ENCODE data around the gene BNIP1.
"Not testable (repeated sequence)": the region's sequence is repeated elsewhere in the genome, so short reads cannot be mapped to it uniquely, and the experiment has no call there.

BNIP1 gene, protein sequence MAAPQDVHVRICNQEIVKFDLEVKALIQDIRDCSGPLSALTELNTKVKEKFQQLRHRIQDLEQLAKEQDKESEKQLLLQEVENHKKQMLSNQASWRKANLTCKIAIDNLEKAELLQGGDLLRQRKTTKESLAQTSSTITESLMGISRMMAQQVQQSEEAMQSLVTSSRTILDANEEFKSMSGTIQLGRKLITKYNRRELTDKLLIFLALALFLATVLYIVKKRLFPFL

DNA sequence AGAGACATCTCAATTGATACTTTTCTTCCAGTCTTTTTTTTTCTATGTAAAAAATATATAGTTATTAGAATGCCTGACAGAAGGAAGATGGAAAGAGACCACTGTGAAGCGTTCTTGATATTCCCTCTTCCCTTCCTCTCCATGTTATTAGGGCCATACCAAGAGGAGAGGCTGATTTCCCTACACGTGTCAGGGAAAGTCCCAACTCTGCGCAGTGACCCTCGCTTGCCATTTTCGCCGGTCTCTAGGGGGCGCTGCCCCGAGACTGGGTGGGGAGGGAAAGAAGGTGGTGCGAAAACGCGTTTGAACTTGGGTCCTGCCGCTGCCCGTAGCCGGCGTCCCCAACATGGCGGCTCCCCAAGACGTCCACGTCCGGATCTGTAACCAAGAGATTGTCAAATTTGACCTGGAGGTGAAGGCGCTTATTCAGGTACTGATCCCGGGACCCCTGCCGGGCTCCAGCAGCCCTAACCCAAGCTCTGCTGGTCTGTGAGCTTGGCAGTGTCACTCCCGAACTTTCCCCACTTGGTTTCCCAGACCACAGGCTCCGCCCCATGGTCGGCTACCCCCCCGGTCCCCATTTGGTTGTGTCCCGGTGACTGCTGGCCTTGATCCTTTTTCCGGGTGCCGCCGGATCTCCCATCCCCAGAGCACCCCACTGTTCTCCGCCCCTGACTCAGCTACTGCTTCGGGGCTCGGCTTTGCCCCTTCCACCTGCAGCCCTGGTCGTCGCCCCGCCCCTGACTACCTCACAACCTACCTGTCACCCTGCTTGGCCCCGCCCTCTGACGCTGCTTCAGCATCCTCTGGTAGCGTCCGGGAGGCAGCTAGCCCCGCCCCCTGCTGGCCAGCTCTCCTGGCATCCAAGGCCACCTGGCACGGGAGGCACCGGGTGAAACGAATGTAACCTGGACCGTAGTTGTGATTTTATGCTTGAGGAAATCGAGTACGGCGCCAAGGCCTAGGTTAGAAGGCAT is at the start of gene BNIP1:
Gene BNIP1 (plus strand): TSS at position 332 of the 977 bp plus-strand sequence. CDS start 15 bp downstream, at position 347.
- peak; percentile 98 for DNase-seq (ENCODE audit: low spot score)

DNA sequence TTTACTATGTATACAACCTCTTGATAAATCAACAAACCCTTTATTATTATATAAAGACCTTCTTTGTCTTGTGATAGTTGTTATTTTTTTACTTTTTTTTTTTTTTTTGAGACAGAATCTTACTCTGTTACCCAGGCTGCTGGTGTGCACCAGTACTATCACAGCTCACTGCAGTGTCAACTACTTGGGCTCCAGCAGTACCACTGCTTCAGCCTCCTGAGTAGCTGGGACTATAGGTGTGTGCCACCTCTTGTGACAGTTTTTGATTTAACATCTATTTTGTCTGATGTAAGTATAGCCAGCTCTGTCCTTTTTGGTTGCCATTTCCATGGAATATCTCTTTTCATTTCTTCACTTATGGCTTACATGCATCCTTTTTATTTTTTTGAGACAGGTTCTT is 45.5 kb upstream of the BNIP1 start:
- no peak for DNase-seq (ENCODE audit: low spot score)

DNA sequence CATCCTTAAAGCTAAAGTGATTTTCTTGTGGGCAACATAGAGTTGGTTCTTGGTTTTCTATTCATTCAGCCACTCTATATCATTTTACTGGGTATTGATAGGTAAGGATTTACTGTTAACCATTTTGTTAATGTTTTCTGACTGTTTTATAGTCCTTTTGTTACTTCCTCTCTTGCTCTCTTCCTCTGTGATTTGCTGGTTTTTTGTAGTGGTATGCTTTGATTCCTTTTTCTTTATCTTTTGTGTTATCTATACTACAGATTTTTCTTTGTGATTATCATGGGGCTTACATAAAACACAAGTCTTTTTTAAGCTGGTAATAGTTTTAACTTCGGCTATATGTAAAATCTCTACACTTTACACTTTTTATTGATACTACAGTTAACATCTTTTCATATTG is 44.9 kb upstream of the BNIP1 start:
- DNase-seq (ENCODE audit: low spot score), result no peak

DNA sequence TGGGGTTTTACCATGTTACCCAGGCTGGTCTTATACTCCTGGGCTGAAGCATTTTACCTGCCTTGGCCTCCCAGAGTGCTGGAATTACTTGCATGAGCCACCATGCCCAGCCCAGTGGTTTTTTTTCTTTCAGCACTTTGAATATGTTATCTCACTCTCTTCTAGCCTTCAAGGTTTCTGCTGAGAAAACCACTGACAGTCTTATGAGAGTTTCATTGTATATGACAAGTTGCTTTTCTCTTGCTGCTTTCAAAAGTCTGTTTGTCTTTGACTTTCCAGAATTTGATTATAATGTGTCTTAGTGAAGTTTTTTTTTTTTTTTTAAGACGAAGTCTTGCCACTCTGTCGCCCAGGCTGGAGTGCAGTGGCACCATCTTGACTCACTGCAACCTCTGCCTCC is 43.1 kb upstream of the BNIP1 start:
- no peak for DNase-seq (ENCODE audit: low spot score)

DNA sequence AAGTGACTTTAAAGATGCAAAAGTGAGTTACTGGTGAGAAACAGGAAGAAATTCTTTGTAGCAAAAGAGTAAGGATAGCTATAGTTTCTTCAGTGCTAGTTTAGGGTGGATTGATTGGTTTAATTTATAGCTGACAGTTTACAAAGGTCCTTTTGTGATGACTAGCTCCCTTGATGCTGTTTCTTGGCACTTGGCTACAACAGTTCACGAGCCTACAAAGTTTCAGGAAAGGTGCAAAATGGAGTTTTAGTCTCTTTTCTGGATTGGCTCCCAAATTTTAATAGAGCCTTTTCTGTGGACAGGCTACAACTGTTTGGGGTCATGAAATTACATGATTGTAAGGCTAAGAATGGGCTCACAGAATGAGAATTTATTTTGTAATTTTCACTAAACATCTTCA is 40.9 kb upstream of the BNIP1 start:
- DNase-seq (ENCODE audit: low spot score), result no peak

DNA sequence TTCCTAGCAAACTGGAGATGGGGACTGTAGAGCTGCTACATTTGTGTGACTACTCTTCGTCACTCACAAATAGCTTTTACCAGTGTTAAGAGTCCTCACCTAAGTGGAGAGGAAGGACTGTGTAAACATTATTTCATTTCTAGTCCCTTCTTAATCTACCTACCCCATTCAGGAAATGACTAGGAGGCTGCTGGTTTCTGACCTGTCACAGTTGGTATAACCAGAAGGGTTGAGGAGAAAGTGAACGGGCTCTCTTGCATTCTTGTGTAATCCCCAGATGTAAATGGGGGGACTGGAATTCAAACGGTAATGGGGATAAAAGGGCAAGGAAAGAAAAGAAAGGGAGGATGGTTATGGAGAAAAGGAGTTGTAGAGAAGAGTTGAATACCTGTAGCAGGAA is 35.4 kb upstream of the BNIP1 start:
- no peak for DNase-seq (ENCODE audit: low spot score)

DNA sequence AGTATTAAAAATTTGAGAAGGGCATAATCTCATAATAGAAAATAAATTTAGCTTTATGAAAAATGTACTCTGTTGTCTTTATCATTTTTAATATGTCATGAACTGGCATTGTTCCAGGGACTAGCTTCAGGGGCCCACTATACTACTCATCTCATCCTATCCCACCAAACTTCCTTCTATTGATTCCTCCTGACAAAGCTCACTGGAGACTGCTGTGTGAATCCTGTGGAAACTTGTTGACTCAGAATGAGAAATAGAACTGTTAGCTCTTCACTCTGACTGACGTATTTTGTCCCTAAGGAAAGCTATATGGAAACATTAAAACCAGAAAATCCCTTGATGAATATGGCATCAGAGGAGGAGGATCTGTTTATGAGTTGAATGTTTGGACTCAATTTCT is 29.8 kb upstream of the BNIP1 start:
- no peak for DNase-seq (ENCODE audit: low spot score)

DNA sequence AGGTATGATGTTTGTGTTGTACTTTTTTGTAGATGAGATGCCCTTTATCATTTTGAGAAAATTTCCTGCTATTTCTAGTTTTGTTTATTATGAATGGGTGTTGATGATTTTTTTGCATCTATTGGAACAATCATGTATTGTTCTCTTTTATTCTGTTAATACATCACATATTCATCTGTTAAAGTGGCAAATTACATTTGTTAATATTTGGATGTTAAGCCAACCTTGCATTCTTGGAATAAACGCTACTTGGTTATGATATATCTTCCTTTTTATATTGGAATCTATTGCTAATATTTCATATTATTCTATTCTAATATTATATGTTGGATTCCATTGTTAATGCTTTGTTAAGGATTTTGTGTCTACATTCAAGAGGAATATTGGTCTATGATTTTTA is 24.6 kb upstream of the BNIP1 start:
- DNase-seq (ENCODE audit: low spot score), result no peak

DNA sequence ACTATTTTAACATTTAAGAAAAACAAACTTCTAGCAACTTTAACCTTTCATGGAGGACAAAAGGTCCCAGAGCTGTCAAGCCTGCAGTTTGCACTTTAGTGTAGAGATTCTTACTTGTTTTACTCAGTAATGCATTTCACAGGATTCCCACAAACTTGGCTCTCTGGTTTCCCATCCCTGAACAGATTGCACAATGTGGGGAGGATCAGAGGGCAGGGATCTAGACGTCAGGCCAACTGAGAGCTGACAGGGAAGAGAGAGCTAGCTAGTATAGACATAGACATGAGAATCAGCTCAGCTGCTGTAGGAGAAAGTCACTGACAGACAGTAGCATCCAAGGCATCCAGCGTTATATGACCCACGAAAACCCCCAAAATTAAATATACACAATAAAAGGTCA is 20.9 kb upstream of the BNIP1 start:
- no peak for DNase-seq (ENCODE audit: low spot score)

DNA sequence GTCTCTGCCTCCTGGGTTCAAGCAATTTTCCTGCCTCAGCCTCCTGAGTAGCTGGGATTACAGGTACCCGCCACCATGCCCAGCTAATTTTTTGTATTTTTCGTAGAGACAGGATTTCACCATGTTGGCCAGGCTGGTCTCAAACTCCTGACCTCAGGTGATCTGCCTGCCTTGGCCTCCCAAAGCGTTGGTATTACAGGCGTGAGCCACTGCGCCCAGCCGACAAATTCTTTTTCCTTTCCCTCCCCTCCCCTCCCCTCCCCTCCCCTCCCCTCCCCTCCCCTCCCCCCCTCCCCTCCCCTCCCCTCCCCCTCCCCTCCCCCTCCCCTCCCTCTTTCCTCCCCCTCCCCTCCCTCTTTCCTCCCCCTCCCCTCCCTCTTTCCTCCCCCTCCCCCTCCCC is 12.2 kb upstream of the BNIP1 start:
- not testable (repeated sequence) for DNase-seq (ENCODE audit: low spot score)

DNA sequence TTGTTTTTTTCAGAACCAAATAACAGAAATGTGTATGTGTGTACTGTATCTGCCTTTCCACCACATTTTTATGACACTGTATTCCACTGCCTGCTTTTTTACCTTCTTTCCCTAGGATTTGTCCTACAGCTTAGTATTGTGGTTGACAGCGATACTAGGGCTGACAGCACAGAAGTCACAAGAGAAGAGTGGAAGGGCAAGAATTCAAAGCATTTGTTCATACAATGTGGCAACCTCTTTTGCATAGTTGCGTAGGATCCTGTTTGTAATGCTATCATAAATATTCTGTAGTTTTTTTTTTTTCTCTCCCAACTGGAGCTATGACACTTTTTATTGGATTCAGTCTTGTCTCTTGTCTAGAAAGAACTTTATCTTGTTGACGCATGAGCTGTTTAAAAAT is 5.6 kb upstream of the BNIP1 start:
- no peak for DNase-seq (ENCODE audit: low spot score)

DNA sequence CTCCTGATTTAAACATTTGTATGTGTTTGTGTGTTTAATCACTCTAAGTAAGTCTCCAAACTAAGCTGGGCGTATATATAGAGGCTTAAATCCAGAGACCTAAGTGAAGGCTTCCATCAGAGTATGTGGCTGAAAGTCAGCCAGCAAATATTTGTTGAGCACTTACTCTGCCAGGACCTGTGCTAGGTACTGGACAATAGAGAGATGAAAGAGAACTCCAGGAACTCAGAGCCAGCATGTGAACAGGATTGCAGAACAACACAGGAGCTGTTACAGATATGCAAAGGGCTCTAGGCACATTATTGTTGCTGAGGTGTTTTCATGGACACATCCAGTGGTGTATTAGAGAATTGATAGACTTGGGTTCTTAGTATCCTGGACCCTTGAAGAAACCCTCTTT is 4.7 kb upstream of the BNIP1 start:
- DNase-seq (ENCODE audit: low spot score), result no peak

DNA sequence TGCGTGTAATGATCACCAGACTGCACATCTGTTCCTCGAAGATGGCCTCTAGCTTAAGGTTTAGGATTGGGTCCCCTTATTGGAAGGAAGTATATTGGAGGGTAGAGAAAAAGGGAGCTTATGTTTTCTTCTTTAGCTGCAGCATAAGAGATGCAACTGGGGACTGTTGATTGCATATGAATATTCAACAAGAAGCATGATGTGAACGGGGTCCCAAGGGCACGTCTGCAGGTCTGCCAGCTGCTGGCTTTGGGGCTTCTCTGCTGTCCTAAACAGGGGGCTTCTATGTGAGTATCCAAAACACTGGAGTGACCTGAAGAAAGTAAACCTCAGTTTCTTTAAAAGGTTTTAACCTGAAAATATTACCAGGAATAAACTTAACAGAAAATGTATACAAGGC is 3.6 kb upstream of the BNIP1 start:
- DNase-seq (ENCODE audit: low spot score), result no peak

DNA sequence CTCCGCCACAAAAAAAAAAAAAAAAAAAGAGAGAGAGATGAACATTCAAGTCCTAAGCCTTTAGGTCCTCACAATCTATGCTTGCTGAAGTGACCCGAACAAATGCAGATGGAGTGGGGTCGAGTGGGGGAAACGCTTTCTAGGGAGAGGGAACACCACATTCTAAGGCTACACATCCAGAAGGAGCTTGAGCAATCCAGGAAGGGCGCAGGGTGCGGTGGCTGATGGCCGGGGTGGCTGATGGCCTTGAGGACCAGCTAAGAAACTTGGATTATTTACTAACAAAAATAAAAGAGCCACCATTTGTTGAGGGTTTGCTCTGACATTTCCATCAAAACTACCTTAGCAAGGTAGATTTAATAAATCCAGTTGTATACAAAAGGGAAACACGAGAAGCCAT is 764 bp upstream of the BNIP1 start:
- no peak for DNase-seq (ENCODE audit: low spot score)

DNA sequence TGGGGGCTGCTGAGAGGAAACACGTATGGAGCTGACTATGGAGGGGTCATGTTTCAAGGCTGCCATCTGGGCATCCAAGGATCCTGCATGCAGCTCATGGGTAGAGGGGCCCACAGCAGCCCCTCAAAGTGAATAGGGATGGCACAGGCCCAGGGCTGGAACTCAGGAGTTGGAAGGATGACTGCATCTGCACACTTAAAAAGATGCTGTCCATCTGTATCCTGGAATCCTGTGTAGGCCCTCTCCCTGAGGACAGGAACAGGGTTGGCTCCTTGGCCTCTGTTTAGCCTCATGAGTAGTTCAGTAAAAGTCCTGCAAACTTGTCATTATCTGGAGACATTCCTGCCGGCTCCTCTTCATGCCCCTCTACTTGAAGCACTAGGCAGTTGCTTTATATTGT is 4.0 kb downstream of the BNIP1 start:
- DNase-seq (ENCODE audit: low spot score), result no peak

DNA sequence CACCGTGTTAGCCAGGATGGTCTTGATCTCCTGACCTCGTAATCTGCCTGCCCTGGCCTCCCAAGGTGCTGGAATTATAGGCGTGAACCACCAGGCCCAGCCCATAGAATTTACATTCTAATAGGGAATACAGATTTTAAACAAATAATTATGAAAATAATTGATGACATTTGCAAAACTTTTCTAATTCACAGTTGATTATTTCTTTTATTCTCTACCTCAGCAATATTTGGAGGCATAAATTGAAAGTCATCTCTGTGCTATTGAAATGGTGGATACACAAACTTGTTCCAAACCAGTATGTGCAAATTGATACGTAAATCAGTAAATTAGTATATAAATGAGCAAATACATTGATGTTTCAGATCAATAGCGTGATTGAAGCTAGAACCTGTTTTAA is 8.2 kb downstream of the BNIP1 start:
- DNase-seq (ENCODE audit: low spot score), result no peak

DNA sequence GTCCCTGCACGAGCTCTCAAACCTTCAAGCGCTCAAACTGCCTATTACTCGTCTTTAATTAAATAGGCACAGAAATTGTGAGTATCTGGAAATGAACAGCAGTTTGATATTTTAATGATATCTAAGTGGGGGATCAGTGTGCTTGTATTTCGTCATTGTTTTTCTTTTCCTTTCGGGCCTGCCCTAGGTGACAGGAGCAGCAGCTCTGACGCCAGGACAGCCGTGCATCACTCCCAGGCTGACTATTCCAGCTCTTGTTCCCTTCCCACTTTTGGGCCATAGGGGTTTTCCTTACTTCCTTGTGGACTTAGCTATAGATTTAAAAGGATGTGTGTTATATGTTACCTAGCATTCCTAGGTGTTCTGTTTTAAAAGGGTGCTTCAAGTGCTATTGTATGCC is 9.5 kb downstream of the BNIP1 start:
- no peak for DNase-seq (ENCODE audit: low spot score)

DNA sequence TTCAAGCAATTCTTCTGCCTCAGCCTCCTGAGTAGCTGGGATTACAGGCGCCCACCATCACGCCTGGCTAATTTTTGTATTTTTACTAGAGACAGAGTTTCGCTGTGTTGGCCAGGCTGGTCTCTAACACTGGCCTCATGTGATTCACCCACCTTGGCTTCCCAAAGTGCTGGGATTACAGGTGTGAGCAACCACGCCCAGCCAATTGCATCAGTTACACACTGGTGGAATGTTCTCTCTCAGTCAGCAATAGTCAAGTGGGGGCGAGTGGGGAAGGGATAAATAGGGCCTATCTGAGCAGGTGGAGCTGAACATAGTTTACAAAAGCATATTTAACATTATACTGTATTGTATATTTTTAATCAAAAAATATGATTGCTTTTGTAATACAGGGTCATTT is 10.3 kb downstream of the BNIP1 start:
- DNase-seq (ENCODE audit: low spot score), result not testable (repeated sequence)

DNA sequence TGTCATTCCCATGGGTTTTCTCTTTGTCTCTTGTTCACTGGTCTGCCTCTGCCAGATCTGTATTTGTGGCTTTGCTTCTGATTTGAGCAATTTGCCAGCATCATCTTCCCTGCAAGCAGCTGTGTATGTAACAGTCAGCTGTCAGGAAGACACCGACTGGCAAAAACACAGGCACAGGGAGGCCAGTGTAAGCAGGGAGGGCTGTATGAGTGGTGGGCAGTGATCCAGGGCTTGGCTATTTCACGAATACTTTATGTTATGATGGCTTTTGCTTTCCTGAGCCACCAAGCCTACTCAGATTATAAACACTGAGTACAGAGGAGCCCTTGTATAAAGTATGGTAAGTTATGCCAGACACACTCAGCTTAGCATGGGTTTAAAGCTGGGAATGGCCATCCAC is 11.6 kb downstream of the BNIP1 start:
- DNase-seq (ENCODE audit: low spot score), result no peak

DNA sequence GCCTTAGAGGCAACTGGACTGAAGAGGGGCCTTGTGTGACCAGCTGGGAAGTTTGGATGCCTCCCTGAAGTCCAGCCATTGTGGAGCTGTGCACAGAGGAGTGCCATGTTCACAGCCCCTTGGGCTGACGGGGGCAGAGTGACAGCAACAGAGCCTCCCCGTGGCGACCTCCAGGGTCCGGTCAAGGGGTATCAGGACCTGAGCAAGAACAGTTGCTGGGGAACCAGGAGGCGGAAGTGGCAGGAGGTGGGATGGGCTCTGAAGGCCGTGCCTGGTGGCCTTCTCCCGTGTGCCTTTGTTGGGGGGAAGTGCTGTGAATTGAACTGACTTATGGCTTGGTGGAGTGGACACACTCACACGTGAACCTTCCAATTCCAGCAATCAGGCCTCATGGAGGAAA is 14.0 kb downstream of the BNIP1 start:
- DNase-seq (ENCODE audit: low spot score), result no peak

DNA sequence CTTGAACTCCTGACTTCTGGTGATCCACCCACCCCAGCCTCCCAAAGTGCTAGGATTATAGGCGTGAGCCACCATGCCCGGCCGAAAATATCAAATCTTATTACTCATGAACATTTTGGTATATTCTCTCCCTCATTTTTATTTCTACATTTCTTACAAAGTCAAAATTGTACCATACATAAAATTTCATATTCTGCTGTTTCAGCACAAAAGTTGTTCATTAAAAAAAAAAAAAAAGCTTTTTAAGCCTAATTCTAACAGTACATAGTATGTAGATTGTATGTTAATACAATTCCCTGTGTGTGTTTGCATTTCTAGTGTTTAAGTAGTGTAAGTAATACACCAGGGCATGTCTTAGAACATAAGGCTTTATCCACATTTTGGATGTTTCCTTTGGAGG is 14.9 kb downstream of the BNIP1 start:
- DNase-seq (ENCODE audit: low spot score), result no peak

DNA sequence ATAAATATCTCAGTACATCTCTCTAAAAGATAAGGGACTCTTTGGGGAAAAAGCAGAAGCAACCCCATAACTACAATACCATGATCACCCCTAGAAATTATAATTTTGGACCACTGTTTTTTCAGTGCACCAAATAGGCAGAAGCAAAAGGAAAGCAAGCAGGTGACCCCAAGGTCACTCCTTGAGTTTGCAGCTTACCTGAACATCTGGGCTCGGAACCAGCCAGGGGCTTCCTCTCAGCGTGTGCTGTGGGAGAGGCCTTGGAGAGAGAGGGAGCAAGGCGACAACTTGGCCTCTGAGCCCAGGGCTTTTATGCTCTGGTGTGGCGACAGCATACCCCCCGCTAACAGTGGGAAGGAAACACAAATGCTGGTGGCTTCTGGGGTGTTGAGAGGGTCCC is 16.8 kb downstream of the BNIP1 start:
- DNase-seq (ENCODE audit: low spot score), result no peak

DNA sequence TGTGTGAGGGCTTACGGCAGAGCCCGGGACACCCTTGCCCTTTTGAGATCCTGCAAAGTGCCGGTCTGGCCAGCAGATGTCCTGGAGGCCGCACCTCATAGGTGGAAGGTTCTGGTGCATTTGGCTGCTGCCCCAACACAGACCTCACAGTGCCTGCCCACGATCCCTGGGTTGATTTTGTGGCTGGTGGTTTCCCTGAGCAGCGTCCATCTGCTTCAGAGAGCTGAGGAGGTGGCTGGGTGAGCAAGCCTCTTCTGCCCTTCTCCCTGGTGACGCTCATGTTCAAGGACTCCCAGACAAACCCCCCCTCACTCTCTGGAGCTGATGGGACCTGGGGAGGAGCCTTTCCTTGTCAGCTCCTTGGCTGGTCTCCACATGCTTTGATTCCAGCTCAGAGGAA is 18.9 kb downstream of the BNIP1 start:
- no peak for DNase-seq (ENCODE audit: low spot score)
